H1 (cell line): ENCODE data around the gene CDT1. TPM values are rescaled to one million over a fixed set of nuclear protein-coding genes. Genes with fewer than 3 reads are reported as not detected.

ENCODE experiments used
- CTCF ChIA-PET: fragments of 300-600 bp; sonication (Branson Sonifier 250); formaldehyde crosslinking; loops from one replicate; lab custom pipeline; 2021; ENCODE audit not compliant: partially characterized antibody; lab: Charles Lee
- POLR2A ChIA-PET: fragments of 300-600 bp; sonication (Branson Sonifier 250); formaldehyde crosslinking; loops from one replicate; lab custom pipeline; 2021; ENCODE audit warnings: inconsistent platforms; ENCODE audit not compliant: partially characterized antibody; lab: Charles Lee
- DNase-seq, 2 experiments: peaks; one replicate each; pipeline versions ENCODE4 v3.0.0 to v3.0.0-alpha.2; 2010 to 2022; ENCODE audit warnings: low spot score in 2 of 2, low read depth in 1 of 2, mixed read lengths in 1 of 2
- FAIRE-seq: peaks from 2 replicates; lab custom pipeline; 2011; peaks lifted over from hg19 to GRCh38; lab: Jason Lieb, UNC
- H2AFZ ChIP-seq: 2 replicates; pipeline ENCODE4 v1.8.1; 2012; ENCODE audit warnings: low read length, inconsistent platforms
- H2AK5ac ChIP-seq: 2 replicates; pipeline ENCODE4 v1.6.1; 2013; ENCODE audit warnings: low read depth, low read length
- H2BK120ac ChIP-seq: replicated peaks from 2 replicates; pipeline ENCODE3; 2013; ENCODE audit warnings: low read depth, low read length, inconsistent platforms
- H2BK12ac ChIP-seq: 2 replicates; pipeline ENCODE4 v1.6.1; 2013; ENCODE audit warnings: low read depth, low read length
- H2BK15ac ChIP-seq: 2 replicates; pipeline ENCODE4 v1.6.1; 2013; ENCODE audit warnings: low read length
- H2BK20ac ChIP-seq: 2 replicates; pipeline ENCODE4 v1.6.1; 2013; ENCODE audit warnings: low read length
- H2BK5ac ChIP-seq: 2 replicates; pipeline ENCODE4 v1.6.1; 2013; ENCODE audit warnings: low read depth, low read length
- H3K14ac ChIP-seq: 2 replicates; pipeline ENCODE4 v1.6.1; 2013; ENCODE audit warnings: inconsistent platforms; ENCODE audit not compliant: insufficient read length
- H3K18ac ChIP-seq: 2 replicates; pipeline ENCODE4 v1.6.1; 2013; ENCODE audit warnings: low read length; ENCODE audit errors: extremely low read depth
- H3K23ac ChIP-seq: 2 replicates; pipeline ENCODE4 v1.6.1; 2013; ENCODE audit warnings: inconsistent platforms; ENCODE audit not compliant: insufficient read length
- H3K23me2 ChIP-seq: 2 replicates; pipeline ENCODE4 v1.6.1; 2013; ENCODE audit warnings: low read depth, low read length
- H3K27ac ChIP-seq: 2 replicates; pipeline ENCODE4 v1.6.1; 2011; ENCODE audit warnings: low read depth, low read length, inconsistent platforms
- H3K27me3 ChIP-seq, 4 experiments: replicated peaks in 1 of 4; 1 replicate in 1 of 4; 2 replicates in 3 of 4; pipeline versions ENCODE4 v1.6.1 to v1.8.1; 2011 to 2013; ENCODE audit warnings: low read length in 3 of 4, mild to moderate bottlenecking in 3 of 4, inconsistent platforms in 2 of 4, mixed read lengths in 2 of 4, moderate library complexity in 1 of 4; ENCODE audit not compliant: control insufficient read depth in 3 of 4, insufficient read depth in 3 of 4; ENCODE audit errors: extremely low read depth in 1 of 4
- H3K36me3 ChIP-seq, 4 experiments: 2 replicates each; pipeline versions ENCODE4 v1.6.1 to v1.8.1; 2011 to 2013; ENCODE audit warnings: mild to moderate bottlenecking in 4 of 4, low read length in 3 of 4, moderate library complexity in 2 of 4, control low read depth in 1 of 4, inconsistent platforms in 1 of 4; ENCODE audit not compliant: insufficient read depth in 4 of 4, control insufficient read depth in 2 of 4
- H3K4ac ChIP-seq: replicated peaks from 2 replicates; pipeline ENCODE3; 2013; ENCODE audit warnings: low read length, low read depth, mixed read lengths, inconsistent platforms; ENCODE audit not compliant: insufficient read length
- H3K4me1 ChIP-seq, 4 experiments: replicated peaks in 1 of 4; 1 replicate in 1 of 4; 2 replicates in 3 of 4; pipeline versions ENCODE4 v1.6.1 to v1.8.1; 2011 to 2013; ENCODE audit warnings: low read length in 3 of 4, inconsistent platforms in 2 of 4, mixed read lengths in 1 of 4; ENCODE audit not compliant: insufficient read depth in 4 of 4, control insufficient read depth in 3 of 4
- H3K4me2 ChIP-seq, 2 experiments: 2 replicates each; pipeline versions ENCODE4 v1.6.1 to v1.8.1; 2011 to 2013; ENCODE audit warnings: low read depth in 2 of 2, low read length in 2 of 2, control low read depth in 1 of 2, inconsistent platforms in 1 of 2, mild to moderate bottlenecking in 1 of 2; ENCODE audit not compliant: insufficient read depth in 1 of 2
- H3K4me3 ChIP-seq, 4 experiments: fragments of 200-600, 300-600 bp in 1 of 4; sonication (generic), shearing (Covaris generic), sonication (Bioruptor Twin) in 1 of 4; 2 replicates each; pipeline versions ENCODE4 v1.5.1 to v1.8.1; 2011 to 2016; ENCODE audit warnings: low read length in 4 of 4, low read depth in 3 of 4, control low read depth in 2 of 4, inconsistent platforms in 2 of 4, mild to moderate bottlenecking in 2 of 4, mixed read lengths in 1 of 4, moderate library complexity in 1 of 4; ENCODE audit not compliant: insufficient read depth in 2 of 4; ENCODE audit errors: extremely low read depth in 1 of 4
- H3K56ac ChIP-seq: replicated peaks from 2 replicates; pipeline ENCODE3; 2013; ENCODE audit warnings: low read depth, mild to moderate bottlenecking, mixed read lengths, low read length, inconsistent platforms; ENCODE audit not compliant: insufficient read length
- H3K79me1 ChIP-seq: 2 replicates; pipeline ENCODE4 v1.6.1; 2013; ENCODE audit warnings: low read depth, low read length, control low read depth
- H3K79me2 ChIP-seq, 2 experiments: 2 replicates each; pipeline versions ENCODE4 v1.6.1 to v1.8.1; 2012 to 2013; ENCODE audit warnings: low read length in 2 of 2, mild to moderate bottlenecking in 2 of 2, inconsistent platforms in 1 of 2; ENCODE audit not compliant: insufficient read depth in 2 of 2, control insufficient read depth in 1 of 2
- H3K9ac ChIP-seq, 4 experiments: replicated peaks in 1 of 4; 1 replicate in 1 of 4; 2 replicates in 3 of 4; pipeline versions ENCODE4 v1.6.1 to v1.8.1; 2011 to 2013; ENCODE audit warnings: low read depth in 3 of 4, low read length in 3 of 4, control low read depth in 2 of 4, mild to moderate bottlenecking in 2 of 4, moderate library complexity in 2 of 4, inconsistent platforms in 1 of 4; ENCODE audit errors: extremely low read depth in 1 of 4
- H3K9me3 ChIP-seq, 2 experiments: 2 replicates each; pipeline versions ENCODE4 v1.6.1 to v1.8.1; 2012 to 2013; ENCODE audit warnings: mild to moderate bottlenecking in 2 of 2, moderate library complexity in 2 of 2, control low read depth in 1 of 2, inconsistent platforms in 1 of 2, low read depth in 1 of 2, low read length in 1 of 2, mixed read lengths in 1 of 2; ENCODE audit not compliant: insufficient read depth in 2 of 2
- H4K20me1 ChIP-seq, 2 experiments: replicated peaks in 1 of 2; 2 replicates each; pipeline versions ENCODE3 to v1.8.1; 2011 to 2013; ENCODE audit warnings: inconsistent platforms in 2 of 2, low read length in 2 of 2, mild to moderate bottlenecking in 1 of 2; ENCODE audit not compliant: insufficient read depth in 2 of 2, control insufficient read depth in 1 of 2
- H4K5ac ChIP-seq: 2 replicates; pipeline ENCODE4 v1.6.1; 2013; ENCODE audit warnings: low read length, low read depth, mixed read lengths, inconsistent platforms; ENCODE audit not compliant: insufficient read length
- H4K8ac ChIP-seq: 2 replicates; pipeline ENCODE4 v1.8.0; 2013; ENCODE audit warnings: mild to moderate bottlenecking, moderate library complexity, low read length, inconsistent platforms; ENCODE audit not compliant: insufficient read depth; ENCODE audit errors: extremely low read depth
- H4K91ac ChIP-seq: replicated peaks from 2 replicates; pipeline ENCODE3; 2013; ENCODE audit warnings: low read length, mixed read lengths, inconsistent platforms; ENCODE audit not compliant: insufficient read length
- CHD1 ChIP-seq: IDR thresholded peaks from 2 replicates; pipeline ENCODE4 v1.6.1; 2012; ENCODE audit warnings: low read depth, low read length, improper control_type of control experiment
- CREB1 ChIP-seq: IDR thresholded peaks from 2 replicates; pipeline ENCODE4 v1.6.1; 2012; ENCODE audit warnings: inconsistent platforms
- EZH2 ChIP-seq: fragments of 200-600 bp; sonication (generic); IDR thresholded peaks from 2 replicates; pipeline ENCODE4 v1.7.1; 2012; ENCODE audit warnings: low read depth, mild to moderate bottlenecking, moderate library complexity, low read length, inconsistent platforms; ENCODE audit not compliant: severe bottlenecking
- GABPA ChIP-seq: IDR thresholded peaks from 2 replicates; pipeline ENCODE4 v1.6.1; 2011; ENCODE audit warnings: mild to moderate bottlenecking, low read length, moderate library complexity, borderline replicate concordance; ENCODE audit not compliant: insufficient read depth
- KDM5A ChIP-seq: fragments of 200-600 bp; IDR thresholded peaks from 2 replicates; pipeline ENCODE4 v1.7.1; 2012; ENCODE audit warnings: mild to moderate bottlenecking, low read length, inconsistent platforms, mixed read lengths
- NANOG ChIP-seq: IDR thresholded peaks from 2 replicates; pipeline ENCODE4 v1.6.1; 2011; ENCODE audit warnings: low read length, low read depth, mild to moderate bottlenecking, inconsistent platforms; ENCODE audit not compliant: insufficient read depth, poor library complexity, severe bottlenecking
- RBBP5 ChIP-seq: IDR thresholded peaks from 2 replicates; pipeline ENCODE4 v1.7.1; 2012; ENCODE audit warnings: low read depth, mild to moderate bottlenecking, inconsistent platforms, low read length, moderate library complexity, borderline replicate concordance
- SRF ChIP-seq: IDR thresholded peaks from 2 replicates; pipeline ENCODE4 v1.6.1; 2011; ENCODE audit warnings: mild to moderate bottlenecking, low read depth, low read length, moderate library complexity
- WGBS, 2 experiments: shearing (Covaris generic) in 1 of 2; methylation state at CpG; one replicate each; pipeline versions ENCODE4 v1.1.6 to v1.1.7; 2013 to 2015; ENCODE audit warnings: low lambda C conversion rate in 2 of 2, mixed read lengths in 2 of 2, inconsistent platforms in 1 of 2, low coverage in 1 of 2, missing lambda C conversion rate in 1 of 2; ENCODE audit not compliant: insufficient replicate concordance in 2 of 2, insufficient coverage in 1 of 2, insufficient read length in 1 of 2; ENCODE audit errors: extremely low coverage in 1 of 2, missing lambda C conversion rate in 1 of 2; 5-methylcytosine and 5-hydroxymethylcytosine counted together
- polyA plus RNA-seq, 7 experiments: library from polyadenylated mRNA; depleted of rRNA in 3 of 7; stranded (reverse) in 5 of 7; unstranded in 2 of 7; fragments of >200 nt in 5 of 7; fragments of 200-250 nt in 2 of 7; gene quantifications; 1 replicate in 5 of 7; 2 replicates in 1 of 7; 4 replicates in 1 of 7; pipeline versions ENCODE4 v1.2.1 to v1.2.3, GENCODE V29; 2011 to 2013; ENCODE audit warnings: missing spikeins in 2 of 7, mixed read lengths in 2 of 7
- total RNA-seq: library from RNA; stranded (reverse); fragmentation: NEBNext Ultra II Directional; extraction: Animal tissue kit (Norgen Biotek cat#: 25700); gene quantifications from 2 replicates; pipeline ENCODE4 v1.2.1, GENCODE V29; 2021
- TF ChIP-seq, protein P1 (sequence below): IDR thresholded peaks from 2 replicates; pipeline ENCODE4 v1.6.1; 2012; ENCODE audit warnings: inconsistent platforms
- TF ChIP-seq, protein P2 (sequence below): IDR thresholded peaks from 2 replicates; pipeline ENCODE4 v1.6.1; 2012; ENCODE audit warnings: low read length, inconsistent platforms

Gene CDT1
- total and polyA plus RNA-seq, 2 of the 8 experiments (the other 6 are each of a cell fraction or from before 2014, with no cell fraction given): 76.7 to 95.4 TPM

DNA sequence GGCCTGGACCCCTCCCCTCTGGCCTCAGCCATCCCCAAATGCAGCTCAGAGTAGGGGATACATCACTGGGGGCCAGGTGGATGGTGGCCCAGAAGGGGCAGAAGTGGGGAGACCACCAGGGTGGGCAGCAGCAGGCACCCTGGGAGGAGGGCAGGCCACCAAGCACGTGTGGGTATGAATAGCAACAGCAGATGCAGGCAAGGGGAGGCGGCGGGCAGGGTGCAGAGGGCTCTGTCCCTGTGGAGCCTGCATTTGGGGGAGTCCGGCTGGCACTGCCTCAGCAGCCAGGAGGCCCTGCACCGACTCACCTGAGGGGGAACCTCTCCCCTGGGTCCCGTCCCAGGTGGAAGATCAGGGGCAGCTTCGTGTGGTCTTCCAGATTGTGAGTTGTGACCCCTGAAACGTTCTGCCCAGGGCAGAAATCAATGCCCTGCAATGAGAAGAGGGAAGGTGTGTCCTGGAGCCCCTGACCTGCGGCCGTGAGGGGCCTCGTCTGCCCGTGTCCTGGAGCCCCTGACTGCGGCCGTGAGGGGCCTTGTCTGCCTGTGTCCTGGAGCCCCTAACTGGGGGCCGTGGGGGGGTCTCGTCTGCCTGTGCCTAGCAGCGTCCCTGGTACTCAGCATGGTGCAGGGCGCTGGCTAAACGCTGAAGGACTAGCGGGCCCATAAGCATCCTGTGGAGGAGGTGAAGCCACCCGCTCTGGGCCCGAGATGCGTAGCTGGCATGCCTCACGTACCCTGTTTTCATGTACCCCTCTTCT lies 18.9 kb downstream of the CDT1 start:
- 92% methylated on average over 24 of the region's 24 CpGs; no CpG with 5 or more reads in 1 of the 2 experiments for WGBS, 2 experiments
- Histone ChIP-seq H3K23ac (no peak overlapping the region), H3K4ac (no peak overlapping the region), H4K20me1 (peaks cover 0 to 4% of the 10 kb centered on the region in 2 experiments), H2AFZ (no peak overlapping the region), H3K18ac (no peak overlapping the region), H2BK20ac (no peak overlapping the region), H3K14ac (no peak overlapping the region), H3K4me1 (no peaks in the 10 kb centered on the region), H3K79me2 (no peaks in the 10 kb centered on the region), H4K8ac (no peak overlapping the region), H3K9me3 (no peaks in the 10 kb centered on the region), H3K27ac (no peak overlapping the region), H3K36me3 (no peaks in the 10 kb centered on the region), H3K9ac (no peak overlapping the region), H2AK5ac (no peak overlapping the region), H3K79me1 (no peaks in the 10 kb centered on the region), H4K5ac (no peak overlapping the region), H3K23me2 (no peaks in the 10 kb centered on the region), H3K27me3 (no peaks in the 10 kb centered on the region), H3K4me3 (no peak overlapping the region), H3K56ac (no peak overlapping the region), H2BK12ac (no peak overlapping the region), H3K4me2 (no peak overlapping the region), H2BK120ac (no peak overlapping the region), H4K91ac (no peak overlapping the region), H2BK15ac (no peak overlapping the region), H2BK5ac (no peak overlapping the region)
- FAIRE-seq (no peak), DNase-seq (no peak)
- CTCF ChIA-PET: interaction anchor here (0.6 to 3.0 kb wide), 6 partner anchors 11 to 521 kb away, joined by 3 to 16 read pairs (median 3); partner anchors contain the start of gene APRT
- POLR2A ChIA-PET: interaction anchor here (0.6 to 9.0 kb wide), 2 partner anchors 13 to 34 kb away, joined by 3 to 77 read pairs; partner anchors contain the start of genes APRT, GALNS and TRAPPC2L
- TF ChIP-seq CHD1 (no peak), NANOG (no peak), GABPA (no peak), CREB1 (no peak), KDM5A (no peak), EZH2 (no peak), SRF (no peak), RBBP5 (no peak)
- TF ChIP-seq, protein P1, sequence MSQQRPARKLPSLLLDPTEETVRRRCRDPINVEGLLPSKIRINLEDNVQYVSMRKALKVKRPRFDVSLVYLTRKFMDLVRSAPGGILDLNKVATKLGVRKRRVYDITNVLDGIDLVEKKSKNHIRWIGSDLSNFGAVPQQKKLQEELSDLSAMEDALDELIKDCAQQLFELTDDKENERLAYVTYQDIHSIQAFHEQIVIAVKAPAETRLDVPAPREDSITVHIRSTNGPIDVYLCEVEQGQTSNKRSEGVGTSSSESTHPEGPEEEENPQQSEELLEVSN: no peak
- TF ChIP-seq, protein P2, sequence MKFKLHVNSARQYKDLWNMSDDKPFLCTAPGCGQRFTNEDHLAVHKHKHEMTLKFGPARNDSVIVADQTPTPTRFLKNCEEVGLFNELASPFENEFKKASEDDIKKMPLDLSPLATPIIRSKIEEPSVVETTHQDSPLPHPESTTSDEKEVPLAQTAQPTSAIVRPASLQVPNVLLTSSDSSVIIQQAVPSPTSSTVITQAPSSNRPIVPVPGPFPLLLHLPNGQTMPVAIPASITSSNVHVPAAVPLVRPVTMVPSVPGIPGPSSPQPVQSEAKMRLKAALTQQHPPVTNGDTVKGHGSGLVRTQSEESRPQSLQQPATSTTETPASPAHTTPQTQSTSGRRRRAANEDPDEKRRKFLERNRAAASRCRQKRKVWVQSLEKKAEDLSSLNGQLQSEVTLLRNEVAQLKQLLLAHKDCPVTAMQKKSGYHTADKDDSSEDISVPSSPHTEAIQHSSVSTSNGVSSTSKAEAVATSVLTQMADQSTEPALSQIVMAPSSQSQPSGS: no peak
